Subcutaneous abdominal adipose tissue (tissue), 5 donors: ENCODE data around the gene LGMN.

Experiments
- H3K27ac ChIP-seq: one replicate; pipeline ENCODE4 v1.7.0; 2013; ENCODE audit warnings: low read depth, mild to moderate bottlenecking, inconsistent platforms, low read length, moderate library complexity
- H3K27me3 ChIP-seq, 5 donors: one replicate each; pipeline ENCODE4 v1.7.0; 2013; ENCODE audit warnings: low read length in 5 of 5, inconsistent platforms in 1 of 5; ENCODE audit not compliant: control insufficient read depth in 5 of 5, insufficient read depth in 4 of 5
- H3K36me3 ChIP-seq, 5 donors: one replicate each; pipeline ENCODE4 v1.7.0; 2013; ENCODE audit warnings: low read length in 5 of 5; ENCODE audit not compliant: control insufficient read depth in 5 of 5, insufficient read depth in 5 of 5
- H3K4me1 ChIP-seq, 5 donors: one replicate each; pipeline ENCODE4 v1.7.0; 2013; ENCODE audit warnings: low read length in 5 of 5, mild to moderate bottlenecking in 3 of 5, moderate library complexity in 1 of 5; ENCODE audit not compliant: control insufficient read depth in 5 of 5, insufficient read depth in 5 of 5
- H3K4me3 ChIP-seq, 5 donors: one replicate each; pipeline ENCODE4 v1.7.0; 2013; ENCODE audit warnings: low read length in 5 of 5, low read depth in 1 of 5
- H3K9ac ChIP-seq, 5 donors: one replicate each; pipeline ENCODE4 v1.7.0; 2013; ENCODE audit warnings: low read length in 5 of 5, mild to moderate bottlenecking in 4 of 5, moderate library complexity in 3 of 5
- H3K9me3 ChIP-seq, 5 donors: one replicate each; pipeline ENCODE4 v1.7.0; 2013; ENCODE audit warnings: low read length in 5 of 5; ENCODE audit not compliant: control insufficient read depth in 5 of 5
- donor health status: healthy.
- donor health status: healthy.
- donor health status: healthy.
- donor health status: healthy.
- donor health status: healthy.

Gene LGMN

GRCh38 chr14:92658684-92659083 lies 89.7 kb downstream of the LGMN start:
- Histone ChIP-seq H3K9me3 (no peaks in the 10 kb centered on the region), H3K9ac (no peak overlapping the region), H3K4me1 (peaks cover 3 to 52% (median 37%) of the 10 kb centered on the region in 5 donors), H3K27me3 (no peaks in the 10 kb centered on the region), H3K4me3 (no peak overlapping the region), H3K36me3 (peaks cover 0 to 57% (median 23%) of the 10 kb centered on the region in 5 donors), H3K27ac (peak overlapping the region; percentile 29)

GRCh38 chr14:92658160-92658559 lies 90.3 kb downstream of the LGMN start:
- H3K27me3 ChIP-seq = no peaks in the 10 kb centered on the region
- H3K36me3 ChIP-seq = peaks cover 0 to 55% (median 26%) of the 10 kb centered on the region in 5 donors
- H3K4me3 ChIP-seq = no peak overlapping the region
- H3K9me3 ChIP-seq = no peaks in the 10 kb centered on the region
- H3K27ac ChIP-seq = peak overlapping the region; percentile 29
- peaks cover 3 to 52% (median 37%) of the 10 kb centered on the region in 5 donors for H3K4me1 ChIP-seq
- no peak overlapping the region for H3K9ac ChIP-seq

GRCh38 chr14:92657457-92658142 lies 90.8 kb downstream of the LGMN start:
- peaks cover 0 to 58% (median 32%) of the 10 kb centered on the region in 5 donors for H3K36me3 ChIP-seq
- no peaks in the 10 kb centered on the region for H3K9me3 ChIP-seq
- H3K9ac ChIP-seq = no peak overlapping the region
- peaks cover 3 to 55% (median 37%) of the 10 kb centered on the region in 5 donors for H3K4me1 ChIP-seq
- H3K4me3 ChIP-seq = no peak overlapping the region
- H3K27me3 ChIP-seq = no peaks in the 10 kb centered on the region
- H3K27ac ChIP-seq = peak overlapping the region; percentile 29

- no peaks in the 10 kb centered on the region for H3K9me3 ChIP-seq
- peaks cover 0 to 58% (median 36%) of the 10 kb centered on the region in 5 donors for H3K36me3 ChIP-seq
- H3K27me3 ChIP-seq = no peaks in the 10 kb centered on the region
- no peak overlapping the region for H3K9ac ChIP-seq
- H3K27ac ChIP-seq = no peak overlapping the region
- peaks cover 3 to 61% (median 37%) of the 10 kb centered on the region in 5 donors for H3K4me1 ChIP-seq
- H3K4me3 ChIP-seq = no peak overlapping the region
Measured at GRCh38 chr14:92656306-92657081, 91.9 kb downstream of the LGMN start.

GRCh38 chr14:92655419-92656201 lies 92.8 kb downstream of the LGMN start:
- H3K4me1 ChIP-seq = peaks cover 3 to 66% (median 40%) of the 10 kb centered on the region in 5 donors
- no peak overlapping the region for H3K27ac ChIP-seq
- H3K9ac ChIP-seq = peak overlapping the region in 1 of 5 donors; percentile 6
- H3K4me3 ChIP-seq = no peak overlapping the region
- no peaks in the 10 kb centered on the region for H3K9me3 ChIP-seq
- peaks cover 0 to 55% (median 30%) of the 10 kb centered on the region in 5 donors for H3K36me3 ChIP-seq
- H3K27me3 ChIP-seq = no peaks in the 10 kb centered on the region

- no peak overlapping the region for H3K27ac ChIP-seq
Measured at GRCh38 chr14:92654239-92654901, 94.1 kb downstream of the LGMN start.

More at GRCh38 chr14:92654239-92654901, 94.1 kb downstream of the LGMN start:
- Histone ChIP-seq H3K27me3 (no peaks in the 10 kb centered on the region), H3K4me3 (peak overlapping the region; percentile 5 to 27 (median 10)), H3K4me1 (peaks cover 0 to 66% (median 40%) of the 10 kb centered on the region in 5 donors), H3K9ac (no peak overlapping the region), H3K36me3 (peaks cover 0 to 47% (median 24%) of the 10 kb centered on the region in 5 donors), H3K9me3 (no peaks in the 10 kb centered on the region)
